HUES48 (cell line): ENCODE results near the gene COL8A2.

Source experiments
- H3K27ac ChIP-seq: one replicate; pipeline ENCODE4 v1.7.0; 2013; ENCODE audit warnings: low read depth, low read length, inconsistent platforms
- H3K27me3 ChIP-seq: 2 replicates; pipeline ENCODE4 v1.6.1; 2013; ENCODE audit warnings: mild to moderate bottlenecking, low read length; ENCODE audit not compliant: control insufficient read depth, insufficient read depth
- H3K36me3 ChIP-seq: 2 replicates; pipeline ENCODE4 v1.6.1; 2013; ENCODE audit warnings: low read length; ENCODE audit not compliant: control insufficient read depth, insufficient read depth
- H3K4me1 ChIP-seq: 2 replicates; pipeline ENCODE4 v1.6.1; 2013; ENCODE audit warnings: mild to moderate bottlenecking, low read length; ENCODE audit not compliant: control insufficient read depth, insufficient read depth
- H3K4me3 ChIP-seq: 2 replicates; pipeline ENCODE4 v1.5.1; 2013; ENCODE audit warnings: mild to moderate bottlenecking, low read depth, low read length
- H3K9ac ChIP-seq: 2 replicates; pipeline ENCODE4 v1.6.1; 2013; ENCODE audit warnings: mild to moderate bottlenecking, low read depth, low read length, moderate library complexity
- H3K9me3 ChIP-seq: 2 replicates; pipeline ENCODE4 v1.6.1; 2013; ENCODE audit warnings: low read length; ENCODE audit not compliant: control insufficient read depth, insufficient read depth

The COL8A2 gene

DNA sequence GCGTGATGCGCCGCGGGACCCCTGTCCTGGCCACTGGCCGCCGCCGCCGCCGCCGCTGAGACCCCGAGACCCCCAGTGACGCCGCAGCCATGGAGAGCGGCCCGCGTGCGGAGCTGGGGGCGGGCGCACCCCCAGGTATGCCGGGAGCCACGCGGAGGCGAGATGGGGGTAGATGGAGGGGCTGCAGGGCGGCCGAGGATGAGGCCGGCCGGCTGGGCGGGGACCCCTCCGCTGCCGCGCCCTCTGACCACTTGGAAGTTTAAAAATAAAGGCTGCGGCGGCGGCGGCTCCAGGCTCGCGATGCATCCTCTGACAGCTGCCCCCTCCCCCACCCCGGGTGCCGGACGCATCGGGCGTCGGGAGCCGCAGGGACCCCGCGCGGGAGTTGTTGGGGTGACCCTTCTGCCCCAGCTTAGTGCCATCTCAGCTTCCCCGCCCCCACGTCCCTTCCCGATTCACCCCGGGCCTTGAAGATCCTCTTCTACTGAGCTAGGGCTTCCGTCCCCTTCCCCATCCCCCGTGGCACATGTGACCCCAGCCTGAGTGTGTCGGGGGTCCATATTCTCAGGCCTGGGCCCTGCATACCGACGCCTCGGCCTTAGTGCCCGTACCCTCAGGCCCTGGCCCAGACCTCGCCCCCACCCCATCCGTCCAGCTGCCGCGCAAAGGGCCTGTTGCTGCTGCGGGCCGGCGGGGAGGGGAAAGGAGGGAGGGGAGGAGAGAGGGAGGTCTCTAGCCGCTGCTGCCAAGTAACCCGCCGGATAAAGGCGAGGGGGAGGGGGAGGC, 31.5 kb upstream of the COL8A2 start:
- H3K27ac ChIP-seq: peak overlapping the region; percentile 89
- H3K4me3 ChIP-seq: peak overlapping the region; percentile 89
- peaks cover 31% of the 10 kb centered on the region for H3K27me3 ChIP-seq
- peaks cover 28% of the 10 kb centered on the region for H3K4me1 ChIP-seq
- H3K36me3 ChIP-seq: no peaks in the 10 kb centered on the region
- H3K9ac ChIP-seq: peak overlapping the region; percentile 44; the same call in 1 of the 2 replicates
- no peaks in the 10 kb centered on the region for H3K9me3 ChIP-seq

DNA sequence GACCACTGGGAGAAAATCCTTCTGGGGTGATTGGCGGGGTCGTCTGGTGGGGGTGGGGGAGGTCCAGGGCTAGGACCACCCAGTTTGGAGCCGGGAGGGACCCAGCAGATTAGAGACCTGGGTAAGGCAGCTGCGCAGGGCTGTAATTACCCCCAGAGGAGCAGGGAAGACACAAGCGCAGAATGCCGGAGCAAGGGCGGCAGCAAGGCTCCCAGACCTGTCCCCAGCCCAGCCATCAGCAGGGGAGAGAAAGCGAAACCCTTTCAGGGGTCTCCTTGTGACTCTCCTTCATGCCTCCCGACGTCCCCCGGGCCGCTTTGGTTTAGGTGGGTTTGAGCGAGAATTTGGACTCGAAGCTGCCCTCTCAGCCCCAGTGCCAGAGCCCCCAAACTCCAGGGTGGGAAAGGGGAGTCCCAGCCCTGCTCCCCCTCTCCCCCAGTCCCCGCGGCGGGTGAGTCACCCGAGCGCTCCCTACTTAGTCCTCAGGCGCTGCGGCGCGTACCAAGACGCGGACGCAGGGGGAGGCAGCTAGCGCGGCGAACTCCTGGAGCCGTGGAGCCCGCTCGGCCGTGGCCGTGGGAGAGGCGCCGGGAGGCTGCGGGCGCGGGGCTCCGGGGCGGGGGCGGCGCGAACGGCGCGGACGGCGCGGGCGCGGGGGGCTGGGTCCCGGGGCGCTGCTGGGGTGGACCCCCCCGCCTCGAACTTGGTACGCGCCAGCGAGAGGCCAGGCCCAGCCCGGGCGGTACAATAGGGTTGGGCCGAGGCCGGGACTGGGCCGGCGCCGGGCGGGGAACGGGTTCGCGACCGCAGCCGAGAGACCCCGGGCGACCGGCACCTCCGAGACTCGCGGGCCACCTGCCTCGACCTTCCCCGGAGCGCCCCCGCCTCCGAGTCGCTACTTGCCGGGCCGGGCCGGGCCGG, 30.6 kb upstream of the COL8A2 start, which contains the start of gene MAP7D1:
MAP7D1 (plus strand) TSS at position 753 of the 921 bp plus-strand sequence. CDS start 258 bp downstream, outside the sequence.
- Histone ChIP-seq H3K36me3 (no peaks in the 10 kb centered on the region), H3K4me3 (peak within 1 kb of the TSS; percentile 89), H3K4me1 (peaks cover 30% of the 10 kb centered on the region), H3K27me3 (peaks cover 33% of the 10 kb centered on the region), H3K27ac (peak within 1 kb of the TSS; percentile 89), H3K9me3 (no peaks in the 10 kb centered on the region), H3K9ac (peak within 1 kb of the TSS; percentile 72)

DNA sequence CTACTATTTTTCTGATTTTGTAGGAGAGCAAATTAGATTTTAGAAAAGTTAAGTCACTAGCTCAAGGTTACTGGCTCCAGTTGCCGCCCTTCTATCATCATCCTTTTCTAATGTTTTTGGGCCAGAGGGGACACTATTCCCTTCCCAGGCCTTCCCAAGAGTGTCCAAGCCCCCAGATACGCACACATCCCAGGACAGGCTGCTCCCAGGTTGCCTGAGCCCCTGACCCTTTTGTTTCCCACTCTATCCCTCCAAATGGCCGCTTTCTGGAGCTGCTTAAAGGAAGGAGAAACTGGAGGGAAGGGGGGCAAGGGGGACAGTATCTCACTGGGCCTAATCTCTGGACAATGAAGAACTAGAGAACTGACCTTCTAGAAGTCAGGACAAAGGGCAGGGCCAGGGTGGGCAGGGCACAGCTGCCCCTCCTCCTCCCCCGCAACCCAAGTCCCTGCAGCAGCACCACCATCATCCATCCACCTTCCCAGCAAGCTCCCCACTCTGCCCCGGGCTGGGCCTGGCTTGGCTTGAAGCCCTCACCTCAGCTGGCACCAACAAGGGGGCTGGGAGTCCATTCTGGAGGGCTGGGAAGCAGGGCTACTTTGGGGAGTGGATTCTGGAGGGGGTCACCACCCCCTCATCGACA, 29.9 kb upstream of the COL8A2 start:
- Histone ChIP-seq H3K27me3 (peaks cover 33% of the 10 kb centered on the region), H3K4me1 (peaks cover 35% of the 10 kb centered on the region), H3K36me3 (no peaks in the 10 kb centered on the region), H3K9ac (no peak overlapping the region), H3K27ac (peak overlapping the region; percentile 89), H3K9me3 (no peaks in the 10 kb centered on the region), H3K4me3 (peak overlapping the region; percentile 89)

DNA sequence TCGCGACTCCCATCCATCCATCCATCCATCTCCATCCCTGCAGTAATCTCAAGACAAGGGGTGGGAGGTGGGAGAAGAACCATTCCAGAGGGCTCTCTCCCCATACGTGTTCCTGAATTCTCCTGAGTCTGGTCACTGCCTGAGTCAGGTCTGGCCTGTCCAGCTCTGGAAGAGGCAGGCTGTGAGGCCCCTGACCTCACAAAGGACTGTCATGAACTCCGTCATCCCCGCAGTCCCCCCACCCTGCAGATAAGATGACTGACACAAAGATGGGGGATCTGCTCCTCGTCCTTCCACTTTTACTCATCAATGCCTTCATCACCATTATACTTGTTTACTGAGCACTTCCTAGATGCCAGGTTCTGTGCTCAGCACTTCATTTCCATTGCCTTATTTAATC, 29.3 kb upstream of the COL8A2 start:
- Histone ChIP-seq H3K4me3 (no peak overlapping the region), H3K9me3 (no peaks in the 10 kb centered on the region), H3K36me3 (no peaks in the 10 kb centered on the region), H3K4me1 (peaks cover 37% of the 10 kb centered on the region), H3K27me3 (peaks cover 33% of the 10 kb centered on the region), H3K27ac (no peak overlapping the region), H3K9ac (no peak overlapping the region)

DNA sequence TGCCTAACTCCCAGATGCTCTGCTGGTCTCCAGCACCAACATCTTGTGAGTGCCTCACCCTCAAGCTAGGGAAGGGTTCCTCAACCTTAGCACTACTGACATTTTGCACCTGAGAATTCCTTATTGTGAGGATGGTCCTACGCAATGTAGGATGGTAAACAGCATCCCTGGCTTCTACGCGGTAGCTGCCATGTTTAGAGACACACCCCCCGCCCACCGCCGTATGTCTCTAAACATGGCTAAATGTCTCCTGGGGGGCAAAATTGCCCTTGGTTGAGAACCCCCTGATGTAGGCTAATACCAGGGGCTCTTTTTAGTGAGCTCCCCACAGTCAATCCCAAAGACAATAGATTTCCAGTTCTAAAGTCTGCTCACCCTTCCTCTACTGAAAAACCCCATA, 28.5 kb upstream of the COL8A2 start:
- H3K27me3 ChIP-seq: peaks cover 33% of the 10 kb centered on the region
- no peaks in the 10 kb centered on the region for H3K36me3 ChIP-seq
- peaks cover 37% of the 10 kb centered on the region for H3K4me1 ChIP-seq
- H3K9me3 ChIP-seq: no peaks in the 10 kb centered on the region
- H3K4me3 ChIP-seq: no peak overlapping the region
- no peak overlapping the region for H3K27ac ChIP-seq
- H3K9ac ChIP-seq: no peak overlapping the region

DNA sequence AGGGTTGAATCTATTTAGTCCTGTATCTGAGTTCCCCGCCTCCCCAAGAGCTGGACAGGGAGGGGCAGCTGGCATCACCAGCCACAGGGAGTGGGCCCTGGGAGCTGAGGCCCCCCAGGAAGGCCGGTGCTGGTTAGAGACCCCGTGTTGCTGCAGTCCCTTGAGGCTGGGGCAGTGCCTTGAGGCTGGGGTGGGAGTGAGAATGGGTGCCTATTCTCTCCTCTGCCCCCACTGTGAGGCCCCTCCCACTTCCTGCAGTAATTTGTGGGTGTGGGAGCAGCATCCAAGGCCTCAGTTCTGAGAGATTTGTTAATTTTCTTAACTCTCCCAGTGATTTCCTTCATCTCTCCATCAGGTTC, 26.8 kb upstream of the COL8A2 start:
- peaks cover under 1% of the 10 kb centered on the region; the same call in 1 of the 2 replicates for H3K36me3 ChIP-seq
- no peak overlapping the region for H3K9ac ChIP-seq
- H3K4me3 ChIP-seq: no peak overlapping the region
- no peak overlapping the region for H3K27ac ChIP-seq
- H3K27me3 ChIP-seq: peaks cover 33% of the 10 kb centered on the region
- H3K9me3 ChIP-seq: no peaks in the 10 kb centered on the region
- peaks cover 32% of the 10 kb centered on the region for H3K4me1 ChIP-seq

DNA sequence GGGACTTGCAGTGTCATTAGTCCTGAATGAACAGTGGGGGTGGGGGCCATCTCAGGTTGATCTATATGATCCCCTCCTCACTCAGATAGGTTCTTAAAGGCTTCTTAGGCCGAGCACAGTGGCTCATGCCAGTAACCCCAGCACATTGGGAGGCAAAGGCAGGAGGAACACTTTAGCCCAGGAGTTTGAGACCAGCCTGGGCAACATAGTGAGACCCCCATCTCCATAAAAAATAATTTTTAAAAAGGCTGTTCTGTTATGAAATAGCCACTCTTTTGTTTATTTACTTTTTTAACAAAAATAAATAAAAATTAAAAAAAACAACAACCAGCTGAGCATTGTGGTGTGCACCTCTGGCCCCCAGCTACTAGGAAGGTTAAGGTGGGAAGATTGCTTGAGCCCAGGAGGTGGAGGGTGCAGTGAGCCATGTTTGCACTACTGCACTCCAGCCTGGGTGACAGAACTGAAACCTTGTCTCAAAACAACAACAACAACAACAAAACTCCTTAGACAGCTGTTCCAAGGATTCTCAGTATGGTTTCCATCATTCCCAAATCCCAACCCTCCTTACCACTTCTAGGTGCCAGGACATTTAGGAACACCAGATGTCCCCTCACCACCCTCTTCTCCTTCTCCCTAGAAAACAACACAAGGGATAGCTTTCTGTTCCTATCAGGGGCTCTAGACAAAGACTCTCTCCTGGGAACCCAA, 26.3 kb upstream of the COL8A2 start:
- peak overlapping the region; percentile 52 for H3K27ac ChIP-seq
- H3K4me3 ChIP-seq: 0 out of 2 replicates have a peak overlapping the region, but pooled peaks have one; percentile 49
- H3K27me3 ChIP-seq: peaks cover 33% of the 10 kb centered on the region
- H3K4me1 ChIP-seq: peaks cover 32% of the 10 kb centered on the region
- no peaks in the 10 kb centered on the region for H3K9me3 ChIP-seq
- H3K36me3 ChIP-seq: peaks cover 2% of the 10 kb centered on the region; the same call in 1 of the 2 replicates
- no peak overlapping the region for H3K9ac ChIP-seq

DNA sequence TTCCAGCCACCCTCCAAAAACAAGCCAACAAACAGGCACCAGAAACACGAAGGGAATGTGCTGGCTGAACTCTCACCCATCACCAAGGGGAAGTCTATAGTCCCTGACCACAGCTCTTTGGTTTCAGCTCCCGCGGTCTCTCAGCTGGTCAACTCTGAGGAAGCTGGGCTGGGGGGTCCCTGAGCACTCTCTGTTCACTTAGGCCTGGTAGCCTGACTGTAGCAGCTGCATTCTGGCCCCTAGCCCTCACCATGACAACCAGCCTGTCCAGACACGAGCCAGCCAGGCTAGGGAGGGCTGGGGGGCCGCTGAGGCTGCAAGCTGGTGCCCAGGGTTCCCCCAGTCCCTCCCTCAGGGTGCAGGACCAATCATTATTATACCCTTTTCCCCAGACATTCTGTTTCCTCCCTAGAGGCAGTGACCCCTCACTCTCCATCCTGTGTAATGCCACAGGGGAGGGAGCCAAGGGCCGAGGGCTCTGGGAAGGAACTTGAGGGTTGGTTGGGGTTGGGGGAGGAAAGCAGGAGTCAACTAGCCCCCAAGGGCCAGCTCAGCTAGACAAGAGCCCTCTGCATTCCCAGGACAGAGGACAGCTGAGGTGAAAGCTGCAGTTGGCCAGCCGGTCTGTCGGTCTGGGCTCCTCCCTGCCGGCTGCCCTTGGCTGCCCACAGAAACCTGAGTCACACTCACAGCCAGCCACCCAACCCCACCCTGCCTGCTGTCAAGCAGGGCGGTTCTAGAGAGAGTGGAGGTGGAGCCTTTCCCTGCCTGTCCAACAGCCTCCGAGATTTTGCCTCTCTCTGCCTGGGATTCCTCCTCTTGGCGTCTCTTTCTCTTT, 25.5 kb upstream of the COL8A2 start:
- H3K9me3 ChIP-seq: no peaks in the 10 kb centered on the region
- H3K27me3 ChIP-seq: peaks cover 33% of the 10 kb centered on the region
- H3K4me1 ChIP-seq: peaks cover 32% of the 10 kb centered on the region
- H3K9ac ChIP-seq: no peak overlapping the region
- peak overlapping the region; percentile 49 for H3K4me3 ChIP-seq
- peak overlapping the region; percentile 84 for H3K27ac ChIP-seq
- H3K36me3 ChIP-seq: peaks cover 2% of the 10 kb centered on the region; the same call in 1 of the 2 replicates

DNA sequence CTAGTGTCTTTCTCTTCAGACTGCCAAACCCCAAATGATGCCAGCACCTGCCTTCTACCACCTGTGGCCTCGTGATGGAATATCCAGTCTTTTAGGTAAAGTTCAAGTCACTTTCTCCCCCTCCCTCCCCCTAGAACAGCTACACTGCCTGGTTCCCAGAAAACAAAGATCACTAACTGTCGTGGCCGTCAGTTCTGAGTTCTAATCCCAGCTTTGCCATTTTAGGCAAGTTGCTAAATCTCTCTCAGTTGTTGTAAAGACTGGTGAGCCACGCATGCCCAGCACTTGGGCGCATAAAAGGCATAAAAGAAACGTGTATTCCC, 24.9 kb upstream of the COL8A2 start:
- peaks cover 26% of the 10 kb centered on the region for H3K4me1 ChIP-seq
- peak overlapping the region; percentile 21; the same call in 1 of the 2 replicates for H3K9ac ChIP-seq
- H3K36me3 ChIP-seq: peaks cover 2% of the 10 kb centered on the region; the same call in 1 of the 2 replicates
- peak overlapping the region; percentile 49 for H3K4me3 ChIP-seq
- H3K9me3 ChIP-seq: no peaks in the 10 kb centered on the region
- peaks cover 30% of the 10 kb centered on the region for H3K27me3 ChIP-seq
- H3K27ac ChIP-seq: peak overlapping the region; percentile 84
